ENCODE data around the gene MPPE1.
"Not testable (repeated sequence)": the region's sequence is repeated elsewhere in the genome, so short reads cannot be mapped to it uniquely, and the experiment has no call there.

The MPPE1 gene

DNA sequence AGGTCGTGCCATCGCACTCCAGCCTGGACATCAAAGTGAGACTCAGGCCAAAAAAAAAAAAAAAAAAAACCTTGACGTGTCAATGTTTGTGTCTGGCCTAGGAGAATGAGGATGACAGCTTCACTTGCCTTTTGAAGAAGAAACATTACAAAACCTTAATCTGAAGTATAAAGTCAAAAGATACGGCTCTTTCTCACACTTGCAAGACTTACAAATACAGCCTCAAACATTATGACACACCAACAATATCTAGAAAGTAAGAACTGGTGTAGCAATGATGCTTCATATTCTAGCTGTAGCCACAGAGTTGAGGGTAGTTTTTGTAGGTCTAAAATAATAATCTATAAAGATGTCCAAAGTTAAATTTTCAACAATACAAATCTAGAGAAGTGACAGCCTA lies 25.5 kb downstream of the MPPE1 start:
- DNase-seq = no peak

GRCh38 chr18:11880586-11881304 lies 27.4 kb downstream of the MPPE1 start:
- DNase-seq = no peak

DNA sequence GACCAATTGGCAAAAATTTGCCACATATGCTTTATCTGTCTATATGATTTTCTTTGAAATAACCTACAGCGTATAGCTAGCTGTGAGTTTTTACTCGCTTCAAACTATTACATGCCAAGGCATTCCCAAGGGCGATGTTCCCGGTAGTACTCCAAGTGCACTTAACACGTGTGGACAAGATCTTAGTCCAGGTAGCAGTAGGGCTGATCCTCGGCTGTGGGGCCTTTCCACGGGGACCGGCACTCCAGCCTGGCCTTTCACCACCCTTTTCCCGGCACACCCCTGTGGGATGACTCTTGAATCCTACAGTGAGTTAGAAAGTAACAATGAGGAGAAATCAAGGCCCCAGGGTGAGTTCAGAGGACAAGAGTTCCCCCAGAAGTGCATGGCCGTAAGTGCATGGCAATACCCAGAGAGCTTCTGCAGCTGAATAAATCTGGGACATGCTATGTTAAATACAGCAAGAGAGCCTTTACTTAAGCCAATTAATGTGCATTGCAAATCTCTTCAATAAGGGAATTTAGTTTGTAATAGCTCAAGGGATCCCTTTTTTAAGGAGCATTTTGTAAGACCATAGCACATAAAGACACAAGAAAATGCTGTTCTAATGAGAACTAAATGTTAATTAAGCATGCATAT lies 30.5 kb downstream of the MPPE1 start:
- no peak for DNase-seq

GRCh38 chr18:11874676-11875075 lies 33.4 kb downstream of the MPPE1 start:
- DNase-seq = no peak

DNA sequence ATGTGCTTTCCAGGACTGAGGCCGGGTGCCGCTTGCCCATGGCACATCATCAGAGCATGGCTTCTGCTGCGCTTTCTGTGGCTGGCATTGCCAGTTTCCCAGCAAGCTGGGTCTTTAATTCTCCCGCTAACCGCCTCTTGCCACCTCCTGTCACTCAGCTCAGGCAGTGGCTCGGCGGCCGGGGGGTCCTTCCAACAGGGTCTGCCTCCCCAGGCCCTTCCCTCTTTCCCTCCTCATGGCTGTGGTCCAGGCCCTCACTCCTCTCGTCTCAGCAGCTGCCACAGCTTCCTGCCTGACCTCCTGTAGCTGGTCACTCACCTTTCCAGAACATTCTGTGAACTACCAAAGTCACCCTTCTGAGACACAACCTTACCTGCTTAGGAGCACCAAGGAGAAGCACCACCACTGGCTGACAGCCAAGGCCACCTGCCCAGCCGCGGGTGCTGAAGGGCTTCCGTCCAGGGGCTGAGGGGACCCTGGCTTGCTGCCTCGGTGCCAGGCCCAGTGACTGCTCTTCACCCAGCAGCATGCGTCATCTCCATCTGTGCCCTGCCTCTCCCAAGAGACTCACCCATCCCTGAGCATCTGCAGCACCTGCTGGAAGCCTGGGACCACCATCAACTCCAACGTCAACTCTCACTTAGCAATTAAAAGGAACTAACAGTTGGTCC lies 34.3 kb downstream of the MPPE1 start:
- DNase-seq = no peak

DNA sequence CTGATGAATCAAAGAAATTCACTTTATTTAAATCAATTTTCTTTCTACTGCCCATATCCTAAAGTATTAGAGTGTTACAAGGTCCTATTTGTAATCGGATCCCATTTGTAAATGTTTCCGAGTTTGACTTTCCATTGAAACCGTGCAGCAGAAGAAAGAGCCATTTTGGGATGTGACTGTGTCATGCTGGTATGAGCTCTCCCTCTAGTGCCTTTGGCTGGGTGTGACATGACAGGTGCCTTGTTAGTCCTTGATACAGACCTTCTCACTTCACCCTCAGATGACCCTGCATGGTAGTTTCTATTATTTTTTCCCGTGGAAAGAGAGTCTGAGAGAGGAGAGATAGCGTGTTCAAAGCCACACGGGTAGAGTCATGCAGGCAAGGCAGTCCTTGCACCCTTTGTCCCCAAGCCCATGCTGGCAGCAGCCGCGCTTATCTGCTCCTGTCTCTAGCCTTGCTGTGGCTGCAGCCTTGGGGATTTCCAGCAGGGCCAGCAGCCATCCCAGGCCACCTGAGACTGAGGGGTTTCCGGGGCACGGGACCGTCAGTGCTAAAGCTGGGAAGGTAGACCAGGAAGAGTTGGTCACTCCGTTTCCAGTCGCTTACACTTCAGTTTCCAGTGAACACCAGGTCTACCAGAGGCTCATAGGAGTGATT lies 35.5 kb downstream of the MPPE1 start:
- peak; percentile 45 for DNase-seq

DNA sequence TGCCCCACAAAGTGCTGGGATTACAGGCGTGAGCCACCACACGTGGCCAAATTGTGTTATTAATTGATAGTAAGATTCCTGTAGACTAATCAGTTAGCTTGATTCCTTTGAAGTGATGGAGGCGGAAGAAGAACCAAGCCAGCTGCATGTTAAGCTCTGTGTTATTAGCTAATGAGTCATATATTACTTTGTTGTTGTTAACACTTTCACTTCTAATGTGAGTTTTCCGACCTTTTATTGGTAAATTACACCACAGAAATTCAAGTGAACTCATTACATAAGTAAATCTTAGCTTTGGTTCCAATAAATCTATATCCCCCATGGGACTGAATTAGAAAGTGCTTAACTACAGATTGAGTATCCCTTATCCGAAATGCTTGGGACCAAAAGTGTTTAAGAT lies 36.6 kb downstream of the MPPE1 start:
- DNase-seq = no peak

DNA sequence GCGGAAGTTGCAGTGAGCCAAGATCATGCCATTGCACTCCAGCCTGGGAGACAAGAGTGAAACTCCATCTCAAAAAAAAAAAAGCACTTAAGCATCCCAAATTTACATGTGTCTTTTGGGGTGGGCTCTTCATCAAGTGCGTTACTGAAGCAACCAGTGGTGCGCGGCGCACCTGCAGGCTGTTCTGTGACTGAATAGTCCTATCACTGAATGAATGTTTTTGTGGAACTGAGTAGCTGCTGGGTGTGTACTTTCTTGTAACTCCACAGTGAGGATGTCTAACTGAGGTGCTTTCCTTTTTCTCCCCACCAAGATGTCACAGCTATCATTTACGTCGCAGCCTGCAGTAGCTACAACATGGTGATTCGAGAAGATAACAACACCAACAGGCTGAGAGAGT lies 39.9 kb downstream of the MPPE1 start:
- DNase-seq = no peak

DNA sequence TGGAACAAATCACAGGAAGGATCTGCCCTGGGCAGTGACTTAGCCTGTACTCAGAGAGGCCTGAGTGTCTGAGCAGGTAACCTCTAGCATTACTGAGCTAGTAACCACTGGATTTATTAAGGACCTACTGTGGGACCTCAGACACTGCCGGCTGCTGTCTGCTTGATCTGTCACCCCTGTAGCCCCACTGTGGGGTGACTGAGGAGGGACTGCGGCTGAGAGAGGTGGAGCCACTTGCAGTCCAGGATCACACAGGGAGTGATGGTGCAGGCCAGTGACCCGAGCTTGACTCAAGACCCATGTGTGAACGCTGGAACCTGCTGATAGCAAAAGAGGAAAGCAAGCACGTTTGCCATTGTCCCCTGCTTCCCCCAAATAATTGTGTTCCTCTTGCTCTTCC lies 41.4 kb downstream of the MPPE1 start:
- DNase-seq = no peak

GRCh38 chr18:11866329-11866728 lies 41.8 kb downstream of the MPPE1 start:
- no peak for DNase-seq

DNA sequence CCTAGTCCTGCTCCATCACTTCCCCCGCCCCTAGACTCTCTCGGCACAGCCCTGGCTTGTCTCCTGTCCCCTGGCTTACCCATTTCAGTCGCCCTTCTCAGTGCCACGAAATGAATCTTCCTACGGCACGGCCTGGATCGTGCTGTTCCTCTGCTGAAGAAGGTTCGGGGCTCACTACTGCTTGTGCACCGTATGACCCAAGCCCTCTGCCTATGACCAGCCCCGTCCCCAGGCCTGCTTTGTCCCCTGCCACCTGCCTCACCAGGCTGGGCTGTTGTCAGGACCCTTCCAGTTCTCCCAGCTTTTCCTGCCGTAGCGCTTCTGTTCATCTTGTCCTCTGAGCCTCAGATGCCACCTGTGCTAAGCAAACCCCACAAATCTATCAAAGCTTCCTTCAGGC lies 43.0 kb downstream of the MPPE1 start:
- no peak for DNase-seq

DNA sequence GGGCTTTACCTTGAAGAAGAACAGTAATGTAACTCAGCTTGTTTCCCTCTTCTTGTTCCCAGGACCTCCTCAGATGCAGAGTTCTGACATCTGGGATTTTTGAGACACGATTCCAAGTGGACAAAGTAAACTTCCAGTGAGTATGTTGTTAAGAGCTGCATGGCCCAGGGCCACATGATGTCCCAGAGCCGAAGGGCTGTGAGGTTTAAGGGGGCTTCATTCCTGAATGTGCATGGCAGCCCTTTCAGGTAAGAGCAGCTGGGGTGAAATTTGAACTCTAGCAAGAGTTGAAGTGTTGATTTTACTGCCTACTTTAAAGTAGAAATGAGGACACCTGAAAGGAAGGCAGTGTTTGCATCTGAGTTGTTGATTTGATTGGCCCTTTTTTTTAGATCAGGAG lies 43.6 kb downstream of the MPPE1 start:
- no peak for DNase-seq

DNA sequence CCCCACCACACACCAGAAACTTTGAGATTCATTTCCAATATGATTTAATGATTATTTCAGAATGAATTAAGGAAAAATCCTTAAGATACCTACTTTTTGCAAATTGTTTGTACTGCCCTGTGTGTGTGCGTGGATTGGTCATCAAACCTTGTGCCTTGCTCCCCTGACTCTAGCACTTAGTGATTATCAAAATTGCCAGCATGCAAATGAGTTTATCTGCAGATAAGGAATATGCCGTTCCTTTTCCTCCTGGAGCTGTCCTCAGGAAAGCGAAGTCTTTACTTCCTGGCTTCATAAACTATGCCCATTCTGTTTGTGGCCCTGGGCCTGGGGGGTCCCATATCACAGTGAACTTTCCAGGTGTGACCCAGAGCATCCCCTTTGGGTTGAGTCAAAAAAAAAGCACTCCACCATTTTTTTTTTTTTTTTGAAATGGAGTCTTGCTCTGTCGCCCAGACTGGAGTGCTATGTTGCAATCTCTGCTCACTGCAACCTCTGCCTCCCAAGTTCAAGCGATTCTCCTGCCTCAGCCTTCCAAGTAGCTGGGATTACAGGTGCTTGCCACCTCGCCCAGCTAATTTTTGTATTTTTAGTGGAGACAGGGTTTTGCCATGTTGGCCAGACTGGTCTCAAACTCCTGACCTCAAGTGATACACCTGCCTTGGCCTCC lies 45.5 kb downstream of the MPPE1 start:
- no peak for DNase-seq

DNA sequence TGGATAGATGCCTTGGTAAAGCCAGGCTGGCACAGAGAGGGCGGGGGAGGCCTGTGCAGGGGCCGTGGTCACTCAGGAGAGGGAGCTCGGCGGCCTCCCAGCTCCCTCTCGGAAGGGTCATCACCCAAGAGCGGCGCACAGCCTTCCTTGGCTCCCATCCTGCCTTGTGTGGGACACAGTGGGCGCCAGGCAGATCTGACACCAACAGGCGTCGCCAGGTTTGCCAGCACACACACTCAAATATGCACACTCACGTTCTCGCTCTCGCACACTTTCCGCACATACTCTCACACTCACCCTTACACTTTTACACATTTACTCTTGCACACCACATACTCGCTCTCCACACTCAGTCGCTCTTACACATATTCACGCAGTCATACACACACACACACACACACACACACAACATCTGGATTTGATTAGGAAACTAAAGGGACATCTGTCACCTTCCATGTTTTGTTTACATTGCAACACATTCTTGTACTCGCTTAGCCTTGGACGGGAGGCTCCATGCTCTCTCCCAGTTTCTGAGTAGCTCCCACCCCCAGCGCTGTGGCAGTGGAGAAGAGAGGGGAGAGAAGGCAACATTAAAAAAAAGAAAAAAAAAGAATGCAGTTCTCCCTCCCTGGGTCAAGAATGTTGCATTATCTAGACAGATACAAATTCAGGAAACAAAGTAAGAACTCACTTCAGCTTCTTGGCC lies 46.4 kb downstream of the MPPE1 start:
- DNase-seq = no peak

GRCh38 chr18:11860594-11861450 lies 47.3 kb downstream of the MPPE1 start:
- DNase-seq = no peak

GRCh38 chr18:11859903-11860407 lies 48.2 kb downstream of the MPPE1 start:
- no peak for DNase-seq

DNA sequence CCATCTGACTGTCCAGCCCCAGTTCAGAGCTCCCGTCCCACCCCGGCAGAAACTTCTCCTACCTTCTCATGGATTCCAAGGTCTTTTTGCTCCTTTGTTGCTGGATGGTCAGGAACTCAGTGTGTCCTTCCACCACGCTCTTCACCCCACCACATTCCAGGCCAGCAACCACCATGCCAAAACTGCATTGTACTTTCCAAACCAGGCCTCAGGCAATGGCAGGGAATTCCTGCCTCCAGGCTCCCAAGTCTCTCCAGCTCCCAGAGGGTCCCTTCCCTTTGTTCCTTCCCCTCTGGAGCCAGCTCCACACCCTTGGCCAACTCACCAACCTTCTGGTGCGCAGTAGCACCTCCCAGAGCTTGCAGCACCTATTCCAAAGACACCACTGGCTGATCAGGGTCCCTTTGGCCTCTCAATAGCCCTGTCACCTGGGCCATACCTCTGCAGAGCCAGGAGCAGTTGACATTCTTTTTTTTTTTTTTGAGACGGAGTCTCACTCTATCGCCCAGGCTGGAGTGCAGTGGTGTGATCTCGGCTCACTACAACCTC lies 48.8 kb downstream of the MPPE1 start:
- DNase-seq = no peak

- peak; percentile 64 for DNase-seq
Measured at GRCh38 chr18:11857177-11857887, 50.8 kb downstream of the MPPE1 start.

DNA sequence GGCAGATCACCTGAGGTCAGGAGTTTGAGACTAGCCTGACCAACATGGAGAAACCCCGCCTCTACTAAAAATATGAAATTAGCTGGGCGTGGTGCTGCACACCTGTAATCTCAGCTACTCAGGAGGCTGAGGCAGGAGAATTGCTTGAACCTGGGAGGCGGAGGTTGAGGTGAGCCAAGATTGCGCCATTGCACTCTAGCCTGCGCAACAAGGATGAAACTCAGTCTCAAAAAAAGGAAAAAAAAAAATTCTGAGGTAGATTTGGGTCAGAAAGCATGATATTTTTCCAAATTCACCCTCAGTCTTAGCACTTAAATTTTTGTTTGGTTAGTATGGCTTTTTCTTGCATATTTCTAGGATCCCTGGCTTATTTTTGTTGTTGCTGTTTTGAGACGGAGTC lies 53.6 kb downstream of the MPPE1 start:
- DNase-seq = not testable (repeated sequence)

- DNase-seq = no peak
Measured at GRCh38 chr18:11851806-11852337, 56.2 kb downstream of the MPPE1 start.
